NCI-H1105 treated with DMSO at 0.1 percent for 48 hours (cell line): ENCODE data around the gene KNCN.

Source experiments
- DNase-seq: peaks from one replicate; lab custom pipeline; 2025; lab: John Stamatoyannopoulos, UW

The KNCN gene

DNA sequence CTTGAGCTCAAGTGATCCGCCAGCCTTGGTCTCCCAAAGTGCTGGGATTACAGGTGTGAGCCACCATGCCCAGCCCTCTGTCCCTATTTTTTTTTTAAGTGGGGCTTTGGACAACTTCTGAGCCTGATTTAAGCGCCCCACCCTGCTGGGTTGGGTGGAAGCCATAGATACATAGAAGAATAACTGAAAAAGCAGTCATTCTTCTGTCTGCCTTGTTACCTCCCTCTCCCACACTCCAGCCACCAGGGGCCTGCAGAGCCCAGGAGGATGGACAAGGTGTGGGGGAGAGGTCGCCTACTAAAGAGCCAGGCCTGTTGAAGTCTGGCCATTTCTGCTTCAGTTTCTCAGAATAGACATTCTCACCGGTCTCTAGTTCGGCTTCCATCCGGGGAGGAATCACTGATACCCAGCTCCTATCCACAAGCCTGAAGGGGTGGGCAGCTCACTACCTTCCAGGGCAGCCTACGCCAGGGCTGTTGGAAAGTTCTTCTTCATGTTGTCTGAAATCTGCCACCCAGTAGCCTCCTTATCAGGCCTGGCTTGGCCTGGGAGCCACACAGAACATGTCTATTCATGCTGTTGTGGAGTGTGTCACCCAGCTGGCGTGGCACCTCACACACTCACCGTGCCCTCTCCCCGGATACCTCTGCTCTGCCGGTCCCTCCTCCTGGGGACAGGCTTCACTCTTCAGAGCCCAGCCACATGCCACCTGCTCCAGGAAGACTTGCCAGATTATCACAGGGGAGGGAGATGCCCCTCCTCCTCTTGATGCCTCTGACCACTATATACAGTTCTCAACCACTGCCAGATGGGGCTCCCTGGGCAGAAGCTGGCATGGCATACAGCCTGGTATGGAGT lies 27.7 kb downstream of the KNCN start:
- DNase-seq = peak; percentile 5

DNA sequence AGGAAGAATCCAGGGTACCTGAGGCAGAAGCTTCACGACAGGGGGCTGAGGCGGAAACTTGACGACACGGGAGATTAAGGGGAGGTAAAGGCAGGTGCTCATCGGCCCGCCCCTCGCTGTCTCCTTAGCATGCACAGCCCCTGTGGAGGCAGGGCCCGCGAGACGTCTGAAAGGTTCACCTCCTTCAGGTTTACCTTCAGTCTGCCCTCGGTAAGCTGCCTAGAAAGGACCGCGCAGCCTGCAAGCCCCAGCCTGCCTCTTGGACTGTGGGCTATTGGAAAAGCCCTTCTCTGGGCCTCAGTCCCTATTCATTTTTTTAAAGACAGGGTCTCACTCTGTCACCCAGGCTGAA lies 28.5 kb downstream of the KNCN start:
- DNase-seq = no peak

DNA sequence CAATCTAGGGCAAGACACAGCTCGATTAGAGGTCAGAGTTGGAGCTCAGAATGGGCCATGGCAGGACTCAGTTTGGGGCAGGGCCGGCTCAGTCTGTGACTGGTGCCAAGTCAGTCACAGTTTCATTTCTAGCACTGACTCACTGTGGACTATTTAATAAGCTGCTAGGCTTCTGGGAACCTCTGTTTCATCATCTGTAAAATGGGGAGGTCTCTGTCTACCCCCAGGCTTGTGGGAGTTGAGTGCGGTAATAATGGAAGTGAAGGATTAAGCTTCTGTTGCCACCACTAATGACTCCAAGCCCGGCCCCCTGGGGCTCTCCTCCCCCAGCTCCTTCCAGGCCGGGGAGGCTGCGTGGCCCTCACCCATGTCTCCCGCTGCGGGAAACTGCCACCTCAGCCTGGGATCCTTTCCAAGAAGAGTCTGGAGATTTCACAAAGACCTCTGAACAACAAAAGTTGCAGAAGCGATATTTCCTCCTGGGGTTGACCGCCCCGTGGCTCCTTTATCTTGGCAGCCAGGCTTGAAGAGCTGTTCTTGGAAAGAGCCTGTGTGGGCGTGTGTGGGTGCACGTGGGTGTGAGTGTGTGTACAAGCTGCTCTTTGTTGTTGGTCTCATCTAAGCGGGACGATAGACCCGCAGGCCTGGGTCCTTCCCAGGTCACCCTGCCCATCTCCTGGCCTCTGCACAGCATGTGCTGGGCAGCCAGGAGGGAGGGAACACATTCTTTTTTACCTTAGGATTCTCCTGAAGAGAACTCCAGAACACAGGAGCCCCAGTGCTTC lies 29.1 kb downstream of the KNCN start:
- DNase-seq = no peak

DNA sequence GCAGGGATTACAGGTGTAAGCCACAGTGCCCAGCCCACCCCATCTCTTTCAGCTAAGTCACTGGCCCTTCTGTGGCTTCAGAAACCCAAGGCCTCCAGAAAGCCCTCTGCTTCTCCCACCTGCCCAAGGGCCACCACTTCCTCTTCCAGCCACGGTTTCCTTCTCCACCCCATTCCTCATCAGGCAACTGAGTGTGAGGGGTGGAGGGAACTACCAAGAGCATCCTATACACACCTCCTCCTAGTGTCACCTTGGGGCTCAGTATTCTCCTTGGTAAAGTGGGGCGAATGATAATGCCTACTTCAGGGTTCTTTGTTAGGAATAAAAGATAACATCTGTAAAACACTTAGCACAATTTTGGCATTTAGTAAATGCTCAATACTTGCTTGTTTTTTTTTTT lies 30.0 kb downstream of the KNCN start:
- DNase-seq = no peak

DNA sequence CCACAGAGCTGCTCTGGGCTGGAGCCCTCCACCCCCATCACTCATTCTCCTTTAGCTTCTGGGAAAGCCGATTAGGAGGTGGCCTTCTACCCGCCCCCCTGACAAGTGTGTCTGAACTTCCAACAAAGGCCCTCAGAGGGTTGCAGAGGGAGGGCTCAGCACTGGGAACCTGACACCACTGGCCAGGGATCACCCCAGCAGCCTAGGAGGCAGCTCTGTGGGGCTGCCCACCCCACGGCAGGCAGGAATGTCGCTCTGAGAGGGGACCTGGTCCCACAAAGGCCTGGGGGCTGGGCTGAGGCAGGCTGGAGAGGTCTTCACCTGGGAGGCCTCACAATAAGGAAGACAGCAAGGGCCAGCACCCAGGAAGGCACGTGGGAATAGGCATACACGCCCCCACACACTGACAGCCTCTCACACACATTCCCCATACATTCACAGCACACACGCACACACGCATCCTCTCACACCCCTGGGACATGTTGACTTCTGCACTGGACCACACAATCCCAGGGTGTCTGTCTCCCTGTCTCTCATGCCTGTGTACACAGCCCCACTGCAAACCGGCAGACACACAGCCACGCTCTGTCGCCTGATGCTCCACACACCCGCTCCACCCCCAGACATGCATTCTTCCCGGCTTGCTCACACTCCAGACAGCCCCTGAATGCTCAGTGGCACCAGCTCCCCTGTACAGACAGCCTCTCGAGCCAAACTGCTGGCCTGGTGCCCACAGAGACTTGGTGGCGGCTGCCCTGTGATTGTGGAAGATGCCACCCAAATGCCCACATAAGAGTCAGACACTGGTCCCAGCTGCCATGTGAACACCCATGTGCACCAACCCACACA lies 31.2 kb downstream of the KNCN start:
- peak; percentile 86 for DNase-seq

DNA sequence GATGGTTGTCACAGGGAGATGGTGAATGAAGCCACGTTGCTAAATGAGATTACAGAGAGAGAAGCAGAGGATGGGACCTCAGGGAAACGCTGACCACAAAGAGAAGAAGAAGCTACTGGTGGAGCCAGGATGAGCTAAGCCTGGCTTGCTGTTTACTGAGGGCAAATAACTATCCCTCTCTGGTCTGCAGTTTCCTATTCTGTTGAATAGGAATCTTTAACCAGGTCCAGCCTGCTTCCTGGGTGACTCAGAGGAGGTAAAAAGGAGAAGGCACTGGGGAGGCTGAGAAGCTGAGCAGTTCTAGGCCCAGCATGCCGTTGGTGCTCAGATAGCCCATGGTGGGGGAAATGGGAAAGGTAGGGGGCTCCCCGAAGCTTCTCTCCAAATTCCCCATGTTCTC lies 32.2 kb downstream of the KNCN start:
- DNase-seq = no peak

DNA sequence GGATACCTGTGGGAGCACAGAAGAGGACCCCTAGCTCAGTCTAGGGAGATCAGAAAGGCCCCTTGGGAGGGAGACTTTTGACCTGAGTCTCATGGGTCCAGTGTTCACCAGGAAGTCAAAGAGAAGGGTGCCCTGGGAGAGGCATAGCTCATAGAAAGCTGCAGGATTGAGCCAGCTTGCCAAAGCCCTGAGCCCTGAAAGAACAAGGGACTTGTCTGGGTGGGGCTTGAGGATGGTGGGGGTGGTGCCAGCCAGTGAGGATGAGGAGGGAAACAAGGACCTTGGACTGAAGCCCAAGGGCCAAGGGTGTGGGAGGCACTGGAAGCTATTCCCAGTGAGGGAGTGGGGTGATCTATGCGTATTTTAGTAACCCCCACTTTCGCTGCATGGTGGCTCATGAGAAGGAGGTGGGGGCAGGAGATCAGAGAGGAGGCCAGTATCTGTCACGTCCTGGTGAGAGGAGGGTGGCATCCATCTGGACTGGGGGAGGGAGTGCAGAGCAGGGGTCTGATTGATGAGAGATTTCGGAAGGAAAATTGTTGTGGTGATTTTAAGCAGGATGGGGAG lies 33.4 kb downstream of the KNCN start:
- DNase-seq = no peak

DNA sequence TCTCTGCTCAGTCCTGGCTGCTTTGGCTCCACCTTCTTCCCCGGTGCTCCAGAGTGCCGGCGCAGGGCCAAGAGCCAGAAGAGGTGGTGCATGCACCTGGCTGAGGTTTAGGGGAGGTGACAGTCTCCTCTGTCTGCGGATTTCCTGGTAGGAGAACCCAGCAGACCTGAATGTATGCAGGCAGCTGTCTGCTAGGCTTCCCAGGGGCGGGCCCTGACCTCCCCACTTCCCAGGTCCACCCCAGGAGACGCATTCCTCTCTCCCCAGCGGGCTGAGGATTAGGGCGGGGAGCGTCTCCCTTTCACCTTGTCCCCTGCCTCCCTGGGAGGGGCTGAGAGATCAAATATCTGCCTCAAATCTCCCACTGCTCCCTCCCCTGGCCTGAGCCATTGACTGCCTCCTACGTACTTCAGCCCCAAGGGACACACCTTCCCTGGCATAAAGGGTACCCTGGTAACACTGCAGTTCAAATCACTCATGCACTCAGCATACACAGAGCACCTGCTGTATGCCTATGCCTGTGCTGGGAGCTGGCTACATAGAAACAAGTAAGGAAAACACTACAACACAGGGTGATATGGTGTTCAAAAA lies 34.3 kb downstream of the KNCN start:
- DNase-seq = peak; percentile 95

DNA sequence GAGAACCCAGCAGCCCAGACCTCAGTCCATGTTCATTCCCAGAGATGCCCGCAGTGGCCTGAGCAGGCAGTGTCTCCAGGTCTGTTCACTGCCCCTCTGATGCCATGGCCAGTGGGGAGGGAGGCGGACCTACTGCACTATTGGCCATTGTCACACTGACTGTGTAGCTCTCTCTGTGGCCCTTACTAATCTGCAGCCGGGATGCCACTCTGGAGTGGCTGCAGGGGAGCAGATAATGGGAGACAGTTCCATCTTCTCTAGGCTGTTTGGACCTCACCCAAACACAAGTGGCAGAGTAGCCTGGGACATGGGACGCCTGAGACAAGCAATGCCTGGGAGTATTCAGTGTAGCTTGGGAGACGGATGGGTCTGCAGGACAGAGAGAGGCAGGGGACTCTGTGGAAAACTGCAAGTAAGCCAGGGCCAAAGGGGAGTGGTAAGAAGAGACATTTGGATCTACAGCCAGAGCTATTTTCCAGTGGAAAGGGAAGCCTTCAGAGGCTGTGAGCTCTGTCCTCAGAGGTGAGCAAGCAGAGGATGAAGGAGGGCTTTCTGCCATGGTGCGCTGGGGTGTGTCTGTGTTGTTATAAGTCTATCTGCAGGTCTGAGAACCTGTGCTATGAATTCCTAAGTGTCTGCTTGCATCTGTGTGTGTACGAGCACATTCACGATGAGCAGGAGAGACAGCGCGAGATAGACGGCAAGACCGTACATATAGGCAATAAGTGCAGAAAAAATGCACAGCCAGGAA lies 35.1 kb downstream of the KNCN start:
- DNase-seq = no peak

DNA sequence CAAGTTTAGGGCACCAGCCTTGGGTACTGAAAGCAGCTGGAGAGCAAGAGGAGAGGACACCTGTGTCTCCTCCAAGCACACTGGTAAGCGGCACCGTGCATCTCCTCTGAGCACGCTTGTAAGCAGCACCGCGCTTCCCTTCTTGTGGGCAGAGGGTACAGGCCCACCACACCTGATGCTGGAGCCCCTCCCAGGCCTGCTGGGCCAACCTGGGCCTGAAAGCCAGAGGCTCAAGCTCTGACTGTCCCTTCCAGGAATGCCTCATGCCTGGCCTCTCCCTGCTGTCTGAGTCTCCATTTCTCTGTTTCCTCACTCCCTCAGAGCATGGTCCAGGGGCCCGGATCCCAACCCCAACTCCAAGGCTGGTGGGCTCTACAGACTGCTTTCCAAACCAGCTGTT lies 35.9 kb downstream of the KNCN start:
- no peak for DNase-seq

DNA sequence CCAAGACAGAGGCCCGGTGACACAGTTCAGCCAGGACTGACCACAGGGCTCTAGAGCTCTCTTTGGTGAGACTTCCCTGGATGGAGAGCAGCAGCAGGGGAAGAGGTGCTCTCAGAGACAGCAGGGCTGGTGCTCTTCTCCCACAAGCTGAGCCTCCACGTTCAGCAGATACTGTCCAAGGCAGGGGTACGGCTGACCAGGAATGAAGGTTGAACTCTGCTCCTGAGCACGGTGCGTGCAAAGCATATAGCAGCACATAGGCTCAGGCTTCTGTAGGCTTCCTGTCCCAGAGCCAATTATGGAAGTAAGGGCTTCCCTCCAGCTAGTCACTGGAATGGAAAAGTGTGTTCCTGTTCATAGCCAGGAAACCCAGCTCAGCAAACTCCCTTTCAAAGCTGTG lies 37.9 kb downstream of the KNCN start:
- no peak for DNase-seq

DNA sequence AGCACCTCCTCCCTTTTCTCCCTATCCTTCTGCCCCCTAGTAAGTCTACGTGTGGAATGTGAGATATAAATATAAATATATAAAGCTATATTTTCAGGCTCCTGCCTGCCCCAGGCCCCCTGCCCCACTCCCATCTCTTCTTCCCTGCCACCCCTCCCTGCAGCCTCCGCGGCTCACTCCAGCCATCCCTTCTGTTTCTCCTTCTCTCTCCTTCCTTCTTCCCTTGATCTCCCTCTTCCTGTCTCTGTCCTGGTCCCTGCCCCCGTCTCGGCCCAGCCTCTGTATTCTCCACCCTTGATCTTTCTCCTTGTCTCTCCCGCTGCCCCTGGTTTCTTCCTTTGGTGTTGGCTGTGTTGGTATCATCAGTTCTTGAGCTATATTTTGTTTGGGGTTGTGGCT lies 38.7 kb downstream of the KNCN start:
- DNase-seq = no peak

DNA sequence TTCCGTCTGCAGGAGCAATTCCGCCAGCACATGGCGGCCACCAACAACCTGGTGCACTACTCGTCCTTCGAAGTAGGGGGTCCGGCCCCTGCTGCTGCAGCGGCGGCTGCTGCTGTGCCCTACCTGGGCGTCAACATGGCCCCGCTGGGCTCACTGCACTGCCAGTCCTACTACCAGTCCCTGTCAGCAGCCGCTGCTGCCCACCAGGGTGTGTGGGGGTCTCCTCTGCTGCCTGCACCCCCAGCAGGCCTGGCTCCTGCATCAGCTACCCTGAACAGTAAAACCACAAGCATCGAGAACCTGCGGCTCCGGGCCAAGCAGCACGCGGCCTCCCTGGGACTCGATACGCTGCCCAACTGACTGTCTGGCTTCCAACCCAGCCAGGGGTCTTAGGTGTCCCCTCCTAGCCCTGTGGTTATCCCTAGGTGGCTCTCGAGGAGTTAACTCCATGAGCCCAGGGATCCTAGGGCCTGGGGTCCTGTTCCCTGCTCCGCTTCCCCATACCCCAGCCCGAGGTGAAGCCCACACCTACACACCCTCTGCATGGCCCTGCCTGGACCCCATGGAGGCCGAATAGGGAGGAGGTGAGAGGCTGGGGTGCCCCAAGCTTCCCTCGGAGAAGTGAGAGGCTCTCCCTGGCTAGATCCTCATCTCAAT lies 39.2 kb downstream of the KNCN start:
- no peak for DNase-seq

DNA sequence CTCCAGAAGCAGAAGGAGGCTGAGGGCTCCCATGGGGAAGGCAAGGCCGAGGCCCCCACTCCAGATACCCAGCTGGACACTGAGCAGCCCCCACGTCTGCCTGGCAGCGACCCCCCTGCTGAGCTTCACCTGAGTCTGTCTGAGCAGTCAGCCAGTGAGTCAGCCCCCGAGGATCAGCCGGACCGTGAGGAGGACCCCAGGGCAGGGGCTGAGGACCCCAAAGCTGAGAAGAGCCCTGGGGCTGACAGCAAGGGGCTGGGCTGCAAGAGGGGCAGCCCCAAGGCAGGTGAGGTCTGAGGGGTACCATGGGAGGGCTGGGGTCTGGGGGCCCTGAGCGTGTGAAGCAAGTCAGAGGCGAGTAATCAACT lies 40.5 kb downstream of the KNCN start:
- no peak for DNase-seq

DNA sequence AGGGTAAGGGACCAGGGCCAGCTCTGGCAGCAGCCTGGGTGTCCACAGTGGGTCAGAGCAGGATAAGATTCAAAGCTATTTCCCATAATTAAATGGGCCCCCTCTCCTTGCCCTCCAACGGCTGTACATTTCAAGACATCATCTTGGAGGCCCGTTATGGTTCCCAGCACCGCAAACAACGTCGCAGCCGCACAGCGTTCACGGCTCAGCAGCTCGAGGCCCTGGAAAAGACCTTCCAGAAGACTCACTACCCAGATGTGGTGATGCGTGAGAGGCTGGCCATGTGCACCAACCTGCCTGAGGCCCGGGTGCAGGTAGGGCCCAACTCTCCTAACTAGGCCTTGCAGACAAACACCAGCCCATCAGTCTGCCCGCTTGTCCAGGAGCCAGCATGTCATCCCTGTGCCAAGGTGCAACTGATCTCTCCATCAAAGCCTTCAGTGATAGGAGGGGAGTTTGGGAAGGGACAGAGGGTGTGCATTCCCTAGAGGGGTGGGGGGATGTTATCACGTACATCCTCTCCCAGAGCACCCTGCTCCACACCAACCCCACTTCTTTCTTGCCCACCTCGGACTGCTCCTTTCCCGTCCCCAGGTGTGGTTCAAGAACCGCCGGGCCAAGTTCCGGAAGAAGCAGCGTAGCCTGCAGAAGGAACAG lies 41.0 kb downstream of the KNCN start:
- DNase-seq = no peak

DNA sequence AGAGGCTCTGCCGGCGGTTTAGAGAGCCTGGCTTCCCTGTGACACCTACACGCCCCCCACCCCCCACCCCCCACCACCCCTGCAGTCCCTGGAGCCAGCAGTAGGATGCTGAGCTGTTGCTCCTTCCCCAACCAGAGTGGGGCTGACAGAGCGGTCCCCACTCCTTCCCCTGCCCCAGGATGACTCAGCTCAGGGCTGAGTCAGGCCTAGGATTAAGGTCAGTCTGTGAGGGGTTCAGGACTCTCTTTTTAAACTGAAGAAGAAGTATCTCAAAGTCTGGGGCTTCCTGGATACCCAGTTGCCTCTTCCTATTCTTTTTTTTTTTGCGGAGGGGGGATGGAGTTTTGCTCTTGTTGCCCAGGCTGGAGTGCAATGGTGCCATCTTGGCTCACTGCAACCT lies 42.7 kb downstream of the KNCN start:
- no peak for DNase-seq

DNA sequence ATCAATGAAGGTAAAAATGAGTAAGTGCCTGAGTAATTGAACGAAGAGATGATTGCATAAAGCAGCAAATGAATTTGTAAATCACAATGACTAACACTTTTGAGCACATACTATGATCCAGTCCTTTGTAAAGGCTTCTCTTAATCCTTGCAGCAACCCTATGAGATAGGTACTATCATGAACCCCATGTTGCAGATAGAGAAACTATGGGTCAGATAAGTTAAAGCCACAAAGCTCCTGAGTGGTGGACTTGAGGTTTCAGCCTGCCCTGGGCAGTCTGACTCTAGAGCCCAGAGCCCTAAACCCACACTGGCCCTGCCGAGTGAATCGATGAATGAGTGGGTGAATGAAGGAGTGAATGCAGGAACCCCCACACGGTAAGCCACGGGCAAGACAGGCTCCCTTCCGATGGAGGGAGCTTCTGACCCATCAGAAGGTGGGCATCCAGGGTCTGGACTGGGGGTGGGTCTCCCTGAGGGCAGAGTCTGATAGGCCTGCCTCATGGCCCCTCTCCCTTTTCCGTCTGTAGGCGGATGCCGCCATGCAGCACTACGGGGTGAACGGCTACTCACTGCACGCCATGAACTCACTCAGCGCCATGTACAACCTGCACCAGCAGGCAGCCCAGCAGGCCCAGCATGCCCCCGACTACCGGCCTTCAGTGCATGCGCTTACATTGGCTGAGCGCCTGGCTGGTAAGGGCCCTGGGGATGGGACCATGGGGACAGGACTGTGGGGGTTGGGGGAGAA lies 44.8 kb downstream of the KNCN start:
- no peak for DNase-seq

DNA sequence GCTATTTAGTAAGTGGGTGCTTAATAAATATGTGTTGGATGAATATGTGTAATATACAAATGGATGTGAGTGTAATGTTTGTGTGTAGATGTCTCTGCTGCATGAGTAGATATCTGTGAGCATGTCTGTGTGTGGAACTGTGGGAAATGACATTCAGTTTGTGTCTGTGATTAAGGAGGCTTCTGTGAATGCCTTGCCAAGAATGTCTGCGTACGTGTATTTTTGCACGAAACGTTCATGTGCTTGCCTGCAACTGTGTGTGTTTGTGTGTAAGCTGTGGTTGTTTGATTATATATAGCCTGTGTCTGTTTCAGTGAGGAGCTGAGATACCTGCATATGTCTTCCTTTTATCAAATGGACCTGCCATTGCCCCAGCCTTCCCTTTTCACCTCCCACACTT lies 48.0 kb downstream of the KNCN start:
- DNase-seq = no peak

DNA sequence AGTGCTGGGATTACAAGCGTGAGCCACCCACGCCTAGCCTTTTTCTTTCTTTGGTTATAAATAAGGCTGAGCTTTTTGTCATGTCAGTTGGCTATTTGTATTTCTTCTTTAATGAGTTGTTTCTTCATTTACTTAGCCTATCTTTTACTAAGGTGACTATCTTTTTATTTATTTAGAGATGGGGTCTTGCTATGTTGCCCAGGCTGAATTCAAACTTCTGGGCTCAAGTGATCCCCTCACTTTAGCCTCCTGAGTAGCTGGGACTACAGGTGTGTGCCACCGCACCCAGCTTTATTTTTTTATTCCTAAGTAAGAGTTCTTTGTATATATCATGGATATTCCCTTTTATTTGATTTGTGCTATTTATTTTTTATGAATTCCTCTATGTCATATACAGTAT lies 49.9 kb downstream of the KNCN start:
- no peak for DNase-seq
